Stimulated activated CD8-positive, alpha-beta memory T cell treated with anti-CD3 and anti-CD28 coated beads, Interleukin-15, amount 100 ng/mL, for 1 hour (primary cell): ENCODE data around the gene AK1.

Experiments
- DNase-seq: peaks from one replicate; pipeline ENCODE4 v3.0.0-alpha.2; 2020; ENCODE audit warnings: low read depth

AK1 gene

GRCh38 chr9:127816728-127817127 is 60.7 kb downstream of the AK1 start:
- no peak for DNase-seq
